ENCODE data around the gene GLRA1. TPM values are rescaled to one million over a fixed set of nuclear protein-coding genes. Genes with fewer than 3 reads are reported as not detected.

Gene GLRA1
- total RNA-seq, 2 donors from 2014 or later, result not detected

DNA sequence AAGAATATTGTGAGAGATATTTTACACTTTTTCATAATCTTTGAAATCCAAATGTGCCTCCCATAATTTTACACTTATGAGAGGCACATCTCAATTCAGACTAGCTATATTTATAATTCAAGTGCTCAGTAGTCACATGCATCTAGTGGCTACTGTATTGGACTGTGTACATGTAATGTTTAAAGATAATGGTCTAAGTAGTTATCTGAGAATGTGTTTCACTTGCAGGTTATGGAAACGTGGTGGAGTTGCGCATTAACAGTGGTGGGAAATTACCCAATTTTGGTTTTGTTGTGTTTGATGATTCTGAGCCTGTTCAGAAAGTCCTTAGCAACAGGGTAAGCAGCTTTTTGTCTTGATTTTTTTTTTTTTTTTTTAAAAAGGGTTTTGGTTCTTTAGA is 124.1 kb downstream of the GLRA1 start:
- H3K27me3 ChIP-seq, result no peaks in the 10 kb centered on the region
- H3K4me3 ChIP-seq, result no peak overlapping the region
- no peak overlapping the region for H3K9ac ChIP-seq (ENCODE audit: low read depth in 2 of 2, low read length in 2 of 2)
- H3K36me3 ChIP-seq, result peaks cover 20% of the 10 kb centered on the region
- H3K4me1 ChIP-seq, result no peaks in the 10 kb centered on the region
- H3K9me3 ChIP-seq, result no peaks in the 10 kb centered on the region
- intact Hi-C loops (cut with DNase I), result no loop called here
- no peak for TF ChIP-seq CTCF (IDR thresholded peaks at IDR 0.05)
- H3K27ac ChIP-seq, result no peak overlapping the region
- no peak for DNase-seq

- DNase-seq, result no peak
- intact Hi-C loops (cut with DNase I), result no loop called here
- peaks cover 24% of the 10 kb centered on the region for H3K36me3 ChIP-seq
- H3K27me3 ChIP-seq, result no peaks in the 10 kb centered on the region
- no peak overlapping the region for H3K9ac ChIP-seq (ENCODE audit: low read depth in 2 of 2, low read length in 2 of 2)
- no peaks in the 10 kb centered on the region for H3K4me1 ChIP-seq
- H3K27ac ChIP-seq, result no peak overlapping the region
- H3K9me3 ChIP-seq, result no peaks in the 10 kb centered on the region
- TF ChIP-seq CTCF (IDR thresholded peaks at IDR 0.05), result no peak
- no peak overlapping the region for H3K4me3 ChIP-seq
Measured at GRCh38 chr5:151799407-151799806, 125.2 kb downstream of the GLRA1 start.

DNA sequence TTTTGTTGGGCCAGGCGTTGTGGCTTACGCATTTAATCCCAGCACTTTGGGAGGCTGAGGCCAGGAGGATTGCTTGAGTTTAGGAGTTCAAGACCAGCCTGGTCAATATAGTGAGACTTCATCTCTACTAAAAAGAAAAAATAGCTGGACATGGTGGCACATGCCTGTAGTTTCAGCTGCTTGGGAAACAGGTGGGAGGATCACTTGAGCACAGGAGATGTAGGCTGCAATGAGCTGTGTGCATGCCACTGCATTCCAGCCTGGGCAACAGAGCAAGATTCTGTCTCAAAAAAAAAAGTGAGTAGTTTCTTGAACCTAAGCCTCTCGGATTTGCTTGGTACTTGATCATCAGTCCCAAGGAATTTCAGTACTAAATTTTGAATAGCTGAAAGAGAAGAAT is 126.0 kb downstream of the GLRA1 start:
- DNase-seq, result no peak
- Histone ChIP-seq H3K4me3 (no peak overlapping the region), H3K4me1 (no peaks in the 10 kb centered on the region), H3K27me3 (no peaks in the 10 kb centered on the region), H3K9me3 (no peaks in the 10 kb centered on the region), H3K9ac (ENCODE audit: low read depth in 2 of 2, low read length in 2 of 2) (no peak overlapping the region), H3K36me3 (peaks cover 31% of the 10 kb centered on the region), H3K27ac (no peak overlapping the region)
- no peak for TF ChIP-seq CTCF (IDR thresholded peaks at IDR 0.05)
- intact Hi-C loops (cut with DNase I), result no loop called here

DNA sequence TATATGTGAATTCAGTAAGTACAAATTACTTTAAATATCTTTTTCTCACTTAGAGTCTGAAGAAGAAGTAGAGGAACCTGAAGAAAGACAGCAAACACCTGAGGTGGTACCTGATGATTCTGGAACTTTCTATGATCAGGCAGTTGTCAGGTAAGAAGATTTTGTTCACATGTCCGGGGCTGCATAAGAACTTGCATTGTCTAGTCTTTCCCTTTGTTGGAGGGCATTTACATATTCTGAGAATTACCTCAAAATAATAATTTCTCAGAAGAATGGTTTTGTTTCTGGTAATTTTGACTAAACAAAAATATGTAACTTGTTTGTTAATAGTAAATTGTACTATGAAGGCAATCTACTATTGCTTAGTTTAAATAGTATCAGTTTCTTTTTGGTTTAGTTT is 129.2 kb downstream of the GLRA1 start:
- Histone ChIP-seq H3K4me3 (no peak overlapping the region), H3K27me3 (no peaks in the 10 kb centered on the region), H3K36me3 (peaks cover 27% of the 10 kb centered on the region), H3K9ac (ENCODE audit: low read depth in 2 of 2, low read length in 2 of 2) (no peak overlapping the region), H3K9me3 (no peaks in the 10 kb centered on the region), H3K27ac (no peak overlapping the region), H3K4me1 (no peaks in the 10 kb centered on the region)
- no peak for DNase-seq
- intact Hi-C loops (cut with DNase I), result no loop called here
- TF ChIP-seq CTCF (IDR thresholded peaks at IDR 0.05), result no peak

GRCh38 chr5:151793358-151793757 is 131.3 kb downstream of the GLRA1 start:
- intact Hi-C loops (cut with DNase I), result no loop called here
- H3K36me3 ChIP-seq, result peaks cover 14% of the 10 kb centered on the region
- no peak for TF ChIP-seq CTCF (IDR thresholded peaks at IDR 0.05)

GRCh38 chr5:151787817-151788216 is 136.8 kb downstream of the GLRA1 start:
- no peak overlapping the region for H3K9ac ChIP-seq (ENCODE audit: low read depth in 2 of 2, low read length in 2 of 2)
- no peaks in the 10 kb centered on the region for H3K27me3 ChIP-seq
- no peak overlapping the region for H3K4me3 ChIP-seq
- no peak overlapping the region for H3K27ac ChIP-seq
- no peak for DNase-seq
- no peak for TF ChIP-seq CTCF (IDR thresholded peaks at IDR 0.05)
- H3K4me1 ChIP-seq, result no peaks in the 10 kb centered on the region
- H3K9me3 ChIP-seq, result no peaks in the 10 kb centered on the region
- H3K36me3 ChIP-seq, result no peaks in the 10 kb centered on the region
- intact Hi-C loops (cut with DNase I), result no loop called here

More at GRCh38 chr5:151793358-151793757, 131.3 kb downstream of the GLRA1 start:
- no peaks in the 10 kb centered on the region for H3K4me1 ChIP-seq
- H3K27ac ChIP-seq, result no peak overlapping the region
- no peak overlapping the region for H3K4me3 ChIP-seq
- H3K9ac ChIP-seq (ENCODE audit: low read depth in 2 of 2, low read length in 2 of 2), result no peak overlapping the region
- H3K9me3 ChIP-seq, result no peaks in the 10 kb centered on the region
- DNase-seq, result no peak
- no peaks in the 10 kb centered on the region for H3K27me3 ChIP-seq

Measured in colonic mucosa (tissue), 4 donors.